ENCODE results near the gene GSN. TPM values are rescaled to one million over a fixed set of nuclear protein-coding genes. Genes with fewer than 3 reads are reported as not detected.

The GSN gene
- total and polyA plus RNA-seq, 9 of the 15 experiments (the other 6 are each of a cell fraction or from before 2014, with no cell fraction given) = 0.39 to 16.6 (median 8.2) TPM

GRCh38 chr9:121364077-121364476 lies 96.1 kb downstream of the GSN start (continued):
- TF ChIP-seq, protein P1, sequence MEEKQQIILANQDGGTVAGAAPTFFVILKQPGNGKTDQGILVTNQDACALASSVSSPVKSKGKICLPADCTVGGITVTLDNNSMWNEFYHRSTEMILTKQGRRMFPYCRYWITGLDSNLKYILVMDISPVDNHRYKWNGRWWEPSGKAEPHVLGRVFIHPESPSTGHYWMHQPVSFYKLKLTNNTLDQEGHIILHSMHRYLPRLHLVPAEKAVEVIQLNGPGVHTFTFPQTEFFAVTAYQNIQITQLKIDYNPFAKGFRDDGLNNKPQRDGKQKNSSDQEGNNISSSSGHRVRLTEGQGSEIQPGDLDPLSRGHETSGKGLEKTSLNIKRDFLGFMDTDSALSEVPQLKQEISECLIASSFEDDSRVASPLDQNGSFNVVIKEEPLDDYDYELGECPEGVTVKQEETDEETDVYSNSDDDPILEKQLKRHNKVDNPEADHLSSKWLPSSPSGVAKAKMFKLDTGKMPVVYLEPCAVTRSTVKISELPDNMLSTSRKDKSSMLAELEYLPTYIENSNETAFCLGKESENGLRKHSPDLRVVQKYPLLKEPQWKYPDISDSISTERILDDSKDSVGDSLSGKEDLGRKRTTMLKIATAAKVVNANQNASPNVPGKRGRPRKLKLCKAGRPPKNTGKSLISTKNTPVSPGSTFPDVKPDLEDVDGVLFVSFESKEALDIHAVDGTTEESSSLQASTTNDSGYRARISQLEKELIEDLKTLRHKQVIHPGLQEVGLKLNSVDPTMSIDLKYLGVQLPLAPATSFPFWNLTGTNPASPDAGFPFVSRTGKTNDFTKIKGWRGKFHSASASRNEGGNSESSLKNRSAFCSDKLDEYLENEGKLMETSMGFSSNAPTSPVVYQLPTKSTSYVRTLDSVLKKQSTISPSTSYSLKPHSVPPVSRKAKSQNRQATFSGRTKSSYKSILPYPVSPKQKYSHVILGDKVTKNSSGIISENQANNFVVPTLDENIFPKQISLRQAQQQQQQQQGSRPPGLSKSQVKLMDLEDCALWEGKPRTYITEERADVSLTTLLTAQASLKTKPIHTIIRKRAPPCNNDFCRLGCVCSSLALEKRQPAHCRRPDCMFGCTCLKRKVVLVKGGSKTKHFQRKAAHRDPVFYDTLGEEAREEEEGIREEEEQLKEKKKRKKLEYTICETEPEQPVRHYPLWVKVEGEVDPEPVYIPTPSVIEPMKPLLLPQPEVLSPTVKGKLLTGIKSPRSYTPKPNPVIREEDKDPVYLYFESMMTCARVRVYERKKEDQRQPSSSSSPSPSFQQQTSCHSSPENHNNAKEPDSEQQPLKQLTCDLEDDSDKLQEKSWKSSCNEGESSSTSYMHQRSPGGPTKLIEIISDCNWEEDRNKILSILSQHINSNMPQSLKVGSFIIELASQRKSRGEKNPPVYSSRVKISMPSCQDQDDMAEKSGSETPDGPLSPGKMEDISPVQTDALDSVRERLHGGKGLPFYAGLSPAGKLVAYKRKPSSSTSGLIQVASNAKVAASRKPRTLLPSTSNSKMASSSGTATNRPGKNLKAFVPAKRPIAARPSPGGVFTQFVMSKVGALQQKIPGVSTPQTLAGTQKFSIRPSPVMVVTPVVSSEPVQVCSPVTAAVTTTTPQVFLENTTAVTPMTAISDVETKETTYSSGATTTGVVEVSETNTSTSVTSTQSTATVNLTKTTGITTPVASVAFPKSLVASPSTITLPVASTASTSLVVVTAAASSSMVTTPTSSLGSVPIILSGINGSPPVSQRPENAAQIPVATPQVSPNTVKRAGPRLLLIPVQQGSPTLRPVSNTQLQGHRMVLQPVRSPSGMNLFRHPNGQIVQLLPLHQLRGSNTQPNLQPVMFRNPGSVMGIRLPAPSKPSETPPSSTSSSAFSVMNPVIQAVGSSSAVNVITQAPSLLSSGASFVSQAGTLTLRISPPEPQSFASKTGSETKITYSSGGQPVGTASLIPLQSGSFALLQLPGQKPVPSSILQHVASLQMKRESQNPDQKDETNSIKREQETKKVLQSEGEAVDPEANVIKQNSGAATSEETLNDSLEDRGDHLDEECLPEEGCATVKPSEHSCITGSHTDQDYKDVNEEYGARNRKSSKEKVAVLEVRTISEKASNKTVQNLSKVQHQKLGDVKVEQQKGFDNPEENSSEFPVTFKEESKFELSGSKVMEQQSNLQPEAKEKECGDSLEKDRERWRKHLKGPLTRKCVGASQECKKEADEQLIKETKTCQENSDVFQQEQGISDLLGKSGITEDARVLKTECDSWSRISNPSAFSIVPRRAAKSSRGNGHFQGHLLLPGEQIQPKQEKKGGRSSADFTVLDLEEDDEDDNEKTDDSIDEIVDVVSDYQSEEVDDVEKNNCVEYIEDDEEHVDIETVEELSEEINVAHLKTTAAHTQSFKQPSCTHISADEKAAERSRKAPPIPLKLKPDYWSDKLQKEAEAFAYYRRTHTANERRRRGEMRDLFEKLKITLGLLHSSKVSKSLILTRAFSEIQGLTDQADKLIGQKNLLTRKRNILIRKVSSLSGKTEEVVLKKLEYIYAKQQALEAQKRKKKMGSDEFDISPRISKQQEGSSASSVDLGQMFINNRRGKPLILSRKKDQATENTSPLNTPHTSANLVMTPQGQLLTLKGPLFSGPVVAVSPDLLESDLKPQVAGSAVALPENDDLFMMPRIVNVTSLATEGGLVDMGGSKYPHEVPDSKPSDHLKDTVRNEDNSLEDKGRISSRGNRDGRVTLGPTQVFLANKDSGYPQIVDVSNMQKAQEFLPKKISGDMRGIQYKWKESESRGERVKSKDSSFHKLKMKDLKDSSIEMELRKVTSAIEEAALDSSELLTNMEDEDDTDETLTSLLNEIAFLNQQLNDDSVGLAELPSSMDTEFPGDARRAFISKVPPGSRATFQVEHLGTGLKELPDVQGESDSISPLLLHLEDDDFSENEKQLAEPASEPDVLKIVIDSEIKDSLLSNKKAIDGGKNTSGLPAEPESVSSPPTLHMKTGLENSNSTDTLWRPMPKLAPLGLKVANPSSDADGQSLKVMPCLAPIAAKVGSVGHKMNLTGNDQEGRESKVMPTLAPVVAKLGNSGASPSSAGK (IDR thresholded peaks at IDR 0.05) = no peak
- TF ChIP-seq CBFA2T2 (conservative IDR thresholded peaks at IDR 0.05) (no peak), FOS (IDR thresholded peaks at IDR 0.05; ENCODE audit: extremely low read depth, insufficient read length) (no peak)

All from K562 (cell line).